Subcutaneous abdominal adipose tissue (tissue), 5 donors: ENCODE data around the gene ACOX1.

ENCODE experiments used
- H3K27ac ChIP-seq: one replicate; pipeline ENCODE4 v1.7.0; 2013; ENCODE audit warnings: low read depth, mild to moderate bottlenecking, inconsistent platforms, low read length, moderate library complexity
- H3K27me3 ChIP-seq, 5 donors: one replicate each; pipeline ENCODE4 v1.7.0; 2013; ENCODE audit warnings: low read length in 5 of 5, inconsistent platforms in 1 of 5; ENCODE audit not compliant: control insufficient read depth in 5 of 5, insufficient read depth in 4 of 5
- H3K36me3 ChIP-seq, 5 donors: one replicate each; pipeline ENCODE4 v1.7.0; 2013; ENCODE audit warnings: low read length in 5 of 5; ENCODE audit not compliant: control insufficient read depth in 5 of 5, insufficient read depth in 5 of 5
- H3K4me1 ChIP-seq, 5 donors: one replicate each; pipeline ENCODE4 v1.7.0; 2013; ENCODE audit warnings: low read length in 5 of 5, mild to moderate bottlenecking in 3 of 5, moderate library complexity in 1 of 5; ENCODE audit not compliant: control insufficient read depth in 5 of 5, insufficient read depth in 5 of 5
- H3K4me3 ChIP-seq, 5 donors: one replicate each; pipeline ENCODE4 v1.7.0; 2013; ENCODE audit warnings: low read length in 5 of 5, low read depth in 1 of 5
- H3K9ac ChIP-seq, 5 donors: one replicate each; pipeline ENCODE4 v1.7.0; 2013; ENCODE audit warnings: low read length in 5 of 5, mild to moderate bottlenecking in 4 of 5, moderate library complexity in 3 of 5
- H3K9me3 ChIP-seq, 5 donors: one replicate each; pipeline ENCODE4 v1.7.0; 2013; ENCODE audit warnings: low read length in 5 of 5; ENCODE audit not compliant: control insufficient read depth in 5 of 5
- donor health status: healthy.
- donor health status: healthy.
- donor health status: healthy.
- donor health status: healthy.
- donor health status: healthy.

The ACOX1 gene

DNA sequence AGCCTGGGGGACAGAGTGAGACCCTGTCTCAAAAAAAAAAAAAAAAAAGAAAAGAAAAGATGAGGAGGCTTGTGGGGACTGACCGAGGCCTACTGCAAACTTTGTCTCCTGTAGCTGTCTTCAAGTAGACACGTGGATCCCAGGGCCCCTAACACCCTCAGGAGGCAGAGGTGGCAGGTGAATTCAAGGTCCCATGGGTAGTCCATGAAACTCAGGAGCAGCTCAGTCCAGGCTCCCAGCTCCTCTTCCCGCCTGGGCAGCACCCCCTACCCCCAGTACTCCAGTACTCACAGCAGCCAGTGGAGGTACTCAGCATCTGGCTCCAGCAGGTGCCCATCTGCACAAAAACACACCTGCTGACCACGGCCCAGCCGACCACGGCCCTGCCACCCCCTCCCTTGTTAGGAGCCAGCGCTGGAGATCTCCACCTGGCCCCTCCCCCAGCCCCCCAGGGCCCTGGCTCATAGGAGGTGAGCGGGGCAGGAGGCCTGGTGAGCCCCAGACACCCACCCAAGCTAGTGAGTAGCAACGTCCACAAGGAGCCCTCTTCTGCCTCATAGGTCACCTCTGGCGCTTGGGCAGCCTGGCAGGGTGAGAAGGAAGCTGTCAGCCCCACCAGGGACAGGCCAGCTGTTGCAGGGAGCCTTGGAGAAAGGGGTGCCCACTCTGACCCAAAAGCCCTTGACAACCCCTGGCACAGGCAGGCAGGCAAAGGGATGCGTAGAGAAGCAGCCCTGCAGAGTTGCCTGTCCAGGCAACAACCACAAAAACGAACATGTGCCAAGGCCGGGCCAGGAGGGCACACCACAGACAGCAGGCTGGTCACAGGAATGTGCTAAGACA is 78.1 kb downstream of the ACOX1 start:
- peaks cover 2 to 34% (median 20%) of the 10 kb centered on the region in 5 donors for H3K4me1 ChIP-seq
- no peaks in the 10 kb centered on the region for H3K27me3 ChIP-seq
- no peak overlapping the region for H3K27ac ChIP-seq
- H3K9ac ChIP-seq = no peak overlapping the region
- H3K4me3 ChIP-seq = no peak overlapping the region
- peaks cover 0 to 52% (median 48%) of the 10 kb centered on the region in 5 donors for H3K36me3 ChIP-seq
- no peaks in the 10 kb centered on the region for H3K9me3 ChIP-seq

DNA sequence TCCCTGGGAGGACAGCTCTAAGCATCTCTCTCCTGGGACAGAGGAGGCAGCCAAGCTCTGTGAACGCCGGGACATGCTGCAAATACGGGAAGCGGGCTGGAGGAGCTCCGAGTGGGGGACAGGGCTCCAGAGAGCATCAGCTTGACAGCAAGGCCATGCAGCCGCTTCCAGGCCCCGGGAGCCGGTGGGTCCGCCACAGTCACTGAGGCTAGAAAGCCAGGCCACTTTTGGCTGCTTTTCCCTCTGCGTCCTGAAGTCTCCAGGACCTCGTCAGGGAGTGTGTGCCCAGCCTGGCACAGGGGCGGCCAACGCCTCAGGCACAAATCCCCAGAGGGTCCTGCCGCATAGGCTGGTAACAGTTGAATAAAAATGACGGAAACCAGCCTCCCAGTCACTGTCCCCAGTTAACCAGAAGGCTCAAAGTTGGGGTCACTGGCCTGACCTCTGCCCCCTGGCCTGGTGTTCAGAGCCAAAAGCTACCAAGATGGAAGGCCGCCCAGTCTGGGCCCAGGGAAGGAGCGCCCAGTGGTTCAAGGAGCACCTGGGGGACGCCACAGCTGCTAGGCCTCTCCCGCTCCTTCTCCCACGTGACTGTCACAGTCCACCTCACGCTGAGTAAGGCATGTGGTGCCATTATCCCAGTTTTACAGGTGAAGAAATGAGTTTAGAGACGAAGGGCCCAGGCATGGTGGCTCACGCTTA is 79.0 kb downstream of the ACOX1 start:
- Histone ChIP-seq H3K27ac (no peak overlapping the region), H3K9me3 (no peaks in the 10 kb centered on the region), H3K9ac (peak overlapping the region in 1 of 5 donors; percentile 7), H3K4me3 (no peak overlapping the region), H3K36me3 (peaks cover 0 to 52% (median 48%) of the 10 kb centered on the region in 5 donors), H3K4me1 (peaks cover 4 to 41% (median 30%) of the 10 kb centered on the region in 5 donors), H3K27me3 (no peaks in the 10 kb centered on the region)

DNA sequence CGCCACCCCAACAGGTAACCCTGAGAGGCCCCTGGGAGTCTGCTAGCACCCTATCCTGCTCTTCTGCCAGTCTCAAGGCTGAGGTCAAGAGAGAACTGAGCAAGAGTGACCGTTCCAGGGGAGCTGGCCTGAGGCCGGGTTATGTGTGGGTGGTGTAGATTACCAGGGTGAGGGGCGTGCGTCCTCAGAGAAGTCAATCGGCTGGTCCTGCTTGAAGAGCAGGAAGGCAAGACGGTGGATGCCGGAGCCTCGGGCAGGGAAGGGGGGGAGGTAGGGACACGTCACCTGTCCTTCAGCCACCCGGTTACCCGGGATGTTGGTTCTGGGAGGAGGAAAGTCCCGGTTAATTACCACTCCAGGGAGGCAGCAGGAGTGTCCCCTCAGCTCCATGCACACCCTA is 79.6 kb downstream of the ACOX1 start:
- Histone ChIP-seq H3K9me3 (no peaks in the 10 kb centered on the region), H3K36me3 (peaks cover 0 to 52% (median 48%) of the 10 kb centered on the region in 5 donors), H3K4me1 (peaks cover 4 to 45% (median 31%) of the 10 kb centered on the region in 5 donors), H3K4me3 (no peak overlapping the region), H3K9ac (peak overlapping the region in 1 of 5 donors; percentile 51), H3K27me3 (no peaks in the 10 kb centered on the region), H3K27ac (no peak overlapping the region)

DNA sequence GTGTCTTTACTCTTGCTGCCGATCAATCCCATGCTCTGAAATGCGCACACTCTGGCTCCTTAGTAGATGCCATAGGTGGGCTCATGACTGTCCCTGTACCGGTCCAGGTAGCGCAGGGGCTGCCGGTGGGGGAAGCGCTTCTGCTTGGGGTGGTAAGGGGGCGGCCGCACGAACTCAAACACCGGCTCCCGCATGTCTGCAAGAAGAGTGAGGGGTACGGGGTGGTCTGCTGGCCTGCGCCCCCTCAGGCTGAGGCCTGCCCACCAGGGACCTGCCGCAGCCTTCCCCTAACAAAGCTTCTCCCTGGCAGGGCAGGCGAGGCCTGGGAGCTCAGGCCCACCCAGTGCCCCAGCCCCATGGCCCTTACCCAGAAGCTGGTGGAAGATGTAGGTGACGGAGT is 80.2 kb downstream of the ACOX1 start:
- H3K4me3 ChIP-seq = no peak overlapping the region
- no peaks in the 10 kb centered on the region for H3K9me3 ChIP-seq
- H3K36me3 ChIP-seq = peaks cover 0 to 52% (median 48%) of the 10 kb centered on the region in 5 donors
- no peak overlapping the region for H3K27ac ChIP-seq
- no peaks in the 10 kb centered on the region for H3K27me3 ChIP-seq
- H3K9ac ChIP-seq = no peak overlapping the region
- H3K4me1 ChIP-seq = peaks cover 2 to 45% (median 30%) of the 10 kb centered on the region in 5 donors

DNA sequence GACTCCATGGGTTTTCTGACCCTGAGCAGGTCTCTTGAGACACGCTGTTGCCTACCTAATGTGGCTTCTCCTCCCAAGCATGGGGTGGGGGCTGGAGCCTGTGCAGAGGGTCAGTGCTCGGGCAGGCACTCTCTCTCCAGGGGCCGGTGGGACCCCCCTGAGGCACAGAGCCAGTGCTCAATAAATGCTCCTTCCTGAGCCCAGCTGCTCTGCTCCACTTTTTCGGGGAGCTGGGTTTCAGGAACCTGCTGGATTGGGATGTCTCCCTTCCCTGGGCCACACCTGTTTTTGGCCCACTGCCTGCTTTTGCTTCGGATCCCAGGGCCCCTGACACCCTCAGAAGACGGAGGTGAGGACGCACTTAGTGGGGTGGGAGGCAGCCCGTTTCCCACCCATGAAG is 80.9 kb downstream of the ACOX1 start:
- H3K9ac ChIP-seq = no peak overlapping the region
- no peak overlapping the region for H3K4me3 ChIP-seq
- peak overlapping the region; percentile 76 for H3K27ac ChIP-seq
- H3K4me1 ChIP-seq = peaks cover 2 to 47% (median 30%) of the 10 kb centered on the region in 5 donors
- peaks cover 0 to 52% (median 47%) of the 10 kb centered on the region in 5 donors for H3K36me3 ChIP-seq
- H3K27me3 ChIP-seq = no peaks in the 10 kb centered on the region
- H3K9me3 ChIP-seq = no peaks in the 10 kb centered on the region

DNA sequence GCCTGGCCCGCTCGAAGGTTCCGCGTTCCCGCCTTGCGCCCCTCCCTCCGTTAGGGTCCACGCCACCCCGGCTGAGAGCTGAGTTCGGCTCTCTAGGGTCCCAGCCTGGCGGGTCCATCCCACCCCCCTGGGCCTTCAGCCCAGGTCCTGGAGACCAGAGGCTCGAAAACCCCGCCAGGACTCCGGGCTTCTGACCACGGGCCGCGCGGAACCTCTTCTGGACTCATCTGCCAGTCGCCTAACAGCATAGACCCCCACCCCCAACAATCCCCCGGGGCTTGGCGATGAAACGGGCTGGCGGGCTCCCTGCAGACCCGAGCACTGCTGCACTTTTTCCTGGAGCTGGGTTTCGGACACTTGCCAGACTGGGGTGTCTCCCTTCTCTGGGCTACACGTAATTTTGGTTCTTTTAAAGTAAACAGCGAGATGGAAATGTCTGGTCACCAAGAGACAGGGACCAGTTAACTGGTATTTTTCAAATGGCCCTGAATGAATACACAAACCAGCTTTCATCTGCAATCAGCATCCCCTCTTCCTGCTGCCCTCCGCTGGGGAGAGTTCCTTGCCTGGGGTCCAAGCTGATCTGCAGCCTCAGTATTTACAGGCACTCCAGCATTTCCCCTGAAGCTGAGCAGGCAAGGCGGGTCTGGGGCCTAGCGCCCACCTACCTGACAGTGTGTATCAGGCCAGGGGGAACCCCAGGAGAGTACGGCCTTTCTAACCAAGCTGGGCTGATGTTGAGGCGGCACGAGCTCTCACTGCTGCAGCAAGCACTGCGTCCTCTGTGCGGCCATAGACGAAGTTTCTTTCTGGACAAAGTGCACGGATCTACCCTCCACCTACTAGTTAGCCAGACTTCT is 81.6 kb downstream of the ACOX1 start:
- Histone ChIP-seq H3K9me3 (no peaks in the 10 kb centered on the region), H3K4me3 (peak overlapping the region in 4 of 5 donors; percentile 22 to 83 (median 60)), H3K27ac (peak overlapping the region; percentile 76), H3K4me1 (peaks cover 2 to 50% (median 30%) of the 10 kb centered on the region in 5 donors), H3K27me3 (no peaks in the 10 kb centered on the region), H3K9ac (peak overlapping the region in 4 of 5 donors; percentile 43 to 77 (median 68)), H3K36me3 (peaks cover 0 to 49% (median 42%) of the 10 kb centered on the region in 5 donors)

DNA sequence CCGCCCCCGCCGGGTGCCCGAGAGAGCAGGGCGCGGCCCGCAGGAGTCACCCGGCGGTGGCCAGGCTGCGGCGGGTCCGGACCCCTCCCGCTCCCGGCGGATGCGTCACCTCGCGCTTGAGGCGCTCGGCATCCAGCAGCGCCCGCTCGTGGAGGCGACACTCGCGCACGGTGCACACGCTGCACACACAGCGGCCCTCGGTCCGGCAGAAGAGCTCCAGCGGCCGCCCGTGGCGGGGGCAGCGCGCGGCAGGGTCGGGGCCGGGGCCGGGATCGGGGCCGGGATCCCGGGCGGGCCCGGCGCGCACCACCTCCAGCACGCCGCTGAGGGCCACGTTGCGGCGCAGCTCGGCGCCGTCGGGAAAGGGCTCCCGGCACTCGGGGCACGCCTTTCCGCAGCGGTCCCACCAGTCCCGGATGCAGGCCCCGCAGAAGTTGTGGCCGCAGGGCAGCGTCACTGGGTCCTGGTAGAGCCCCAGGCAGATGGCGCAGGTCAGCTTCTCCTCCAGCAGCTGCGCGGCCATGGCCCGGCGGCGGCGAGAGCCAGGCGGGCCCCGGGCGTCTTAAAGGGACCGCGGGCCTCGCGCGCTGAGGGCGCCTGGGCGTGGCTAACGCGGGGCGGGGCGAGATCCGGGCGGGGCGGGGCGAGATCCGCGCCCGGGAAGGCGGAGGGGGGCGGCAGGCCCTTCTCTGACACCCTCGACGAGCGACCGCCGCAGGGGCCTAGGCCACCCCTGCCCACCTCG is 82.4 kb downstream of the ACOX1 start, which contains the start of gene TRIM65:
TRIM65 (minus strand) TSS at position 537 of the 745 bp plus-strand sequence; CDS start at position 523, 14 bp downstream.
- peak within 1 kb of the TSS; percentile 62 to 83 (median 71) for H3K4me3 ChIP-seq
- H3K27ac ChIP-seq = peak within 1 kb of the TSS; percentile 76
- peaks cover 0 to 49% (median 40%) of the 10 kb centered on the region in 5 donors for H3K36me3 ChIP-seq
- H3K4me1 ChIP-seq = peaks cover 2 to 54% (median 30%) of the 10 kb centered on the region in 5 donors
- no peaks in the 10 kb centered on the region for H3K9me3 ChIP-seq
- peak within 1 kb of the TSS; percentile 63 to 78 (median 77) for H3K9ac ChIP-seq
- H3K27me3 ChIP-seq = no peaks in the 10 kb centered on the region

DNA sequence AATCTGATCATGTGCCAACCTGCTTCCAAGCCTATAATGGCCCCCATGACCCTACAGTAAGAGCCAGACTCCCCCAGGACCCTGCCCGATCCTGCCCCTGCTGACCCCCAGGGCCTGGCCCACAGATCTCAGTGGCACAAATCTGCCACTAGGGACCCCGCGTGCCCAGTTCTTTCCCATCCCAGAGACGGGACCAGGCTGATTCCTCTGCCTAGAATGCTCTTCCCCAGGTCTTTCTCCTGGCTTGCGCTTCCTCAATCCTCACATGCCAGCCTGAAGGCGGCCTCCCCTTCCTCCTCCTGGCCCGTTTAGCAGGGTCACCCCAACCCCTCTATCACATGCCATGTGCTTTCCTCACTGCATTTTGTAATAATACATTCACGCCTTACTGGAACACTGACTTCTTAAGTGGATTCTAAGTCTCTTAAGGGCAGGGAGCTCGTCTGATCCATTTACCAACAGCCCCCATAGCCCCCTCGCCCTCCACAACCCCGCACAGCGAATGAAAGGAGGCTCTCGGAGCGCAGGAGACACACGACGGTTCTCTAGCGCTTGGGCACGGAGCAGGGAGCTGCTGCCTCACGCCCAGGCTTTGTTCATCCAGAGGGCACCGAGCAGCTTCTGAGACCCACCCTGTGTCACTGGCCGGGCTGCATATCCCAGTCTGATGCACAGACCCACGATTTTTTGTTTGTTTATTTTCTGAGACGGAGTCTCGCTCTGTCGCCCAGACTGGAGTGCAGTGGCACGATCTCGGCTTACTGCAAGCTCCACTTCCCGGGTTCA is 83.4 kb downstream of the ACOX1 start:
- H3K9ac ChIP-seq = peak overlapping the region in 4 of 5 donors; percentile 63 to 78 (median 73)
- H3K4me1 ChIP-seq = peaks cover 2 to 55% (median 30%) of the 10 kb centered on the region in 5 donors
- H3K36me3 ChIP-seq = peaks cover 0 to 49% (median 40%) of the 10 kb centered on the region in 5 donors

More for the DNA sequence above, 83.4 kb downstream of the ACOX1 start:
- no peaks in the 10 kb centered on the region for H3K27me3 ChIP-seq
- peak overlapping the region; percentile 59 to 83 (median 66) for H3K4me3 ChIP-seq
- no peaks in the 10 kb centered on the region for H3K9me3 ChIP-seq
- H3K27ac ChIP-seq = peak overlapping the region; percentile 76
